ENCODE results near the gene RDX. TPM values are rescaled to one million over a fixed set of nuclear protein-coding genes. Genes with fewer than 3 reads are reported as not detected.

The RDX gene
- total RNA-seq, 1 donor from 2014 or later: 115 TPM

- Mint-ChIP-seq H3K4me3 (no peak overlapping the region), H3K27ac (no peak overlapping the region), H3K36me3 (no peaks in the 10 kb centered on the region), H3K4me1 (ENCODE audit: unreplicated experiment) (peaks cover 14% of the 10 kb centered on the region), H3K9me3 (no peaks in the 10 kb centered on the region), H3K27me3 (no peaks in the 10 kb centered on the region)
- TF ChIP-seq, protein P1, sequence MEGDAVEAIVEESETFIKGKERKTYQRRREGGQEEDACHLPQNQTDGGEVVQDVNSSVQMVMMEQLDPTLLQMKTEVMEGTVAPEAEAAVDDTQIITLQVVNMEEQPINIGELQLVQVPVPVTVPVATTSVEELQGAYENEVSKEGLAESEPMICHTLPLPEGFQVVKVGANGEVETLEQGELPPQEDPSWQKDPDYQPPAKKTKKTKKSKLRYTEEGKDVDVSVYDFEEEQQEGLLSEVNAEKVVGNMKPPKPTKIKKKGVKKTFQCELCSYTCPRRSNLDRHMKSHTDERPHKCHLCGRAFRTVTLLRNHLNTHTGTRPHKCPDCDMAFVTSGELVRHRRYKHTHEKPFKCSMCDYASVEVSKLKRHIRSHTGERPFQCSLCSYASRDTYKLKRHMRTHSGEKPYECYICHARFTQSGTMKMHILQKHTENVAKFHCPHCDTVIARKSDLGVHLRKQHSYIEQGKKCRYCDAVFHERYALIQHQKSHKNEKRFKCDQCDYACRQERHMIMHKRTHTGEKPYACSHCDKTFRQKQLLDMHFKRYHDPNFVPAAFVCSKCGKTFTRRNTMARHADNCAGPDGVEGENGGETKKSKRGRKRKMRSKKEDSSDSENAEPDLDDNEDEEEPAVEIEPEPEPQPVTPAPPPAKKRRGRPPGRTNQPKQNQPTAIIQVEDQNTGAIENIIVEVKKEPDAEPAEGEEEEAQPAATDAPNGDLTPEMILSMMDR (conservative IDR thresholded peaks at IDR 0.05): no peak
- no peak for DNase-seq (ENCODE audit: extremely low spot score, unreplicated experiment)
Observed at GRCh38 chr11:110323786-110324185, 27.4 kb upstream of the RDX start.

GRCh38 chr11:110319501-110319900, 23.1 kb upstream of the RDX start:
- TF ChIP-seq, protein P1 (conservative IDR thresholded peaks at IDR 0.05): no peak
- no peak for DNase-seq (ENCODE audit: extremely low spot score, unreplicated experiment)
- no peaks in the 10 kb centered on the region for H3K36me3 Mint-ChIP-seq
- no peaks in the 10 kb centered on the region for H3K27me3 Mint-ChIP-seq
- H3K4me3 Mint-ChIP-seq: peak overlapping the region; percentile 20
- no peaks in the 10 kb centered on the region for H3K9me3 Mint-ChIP-seq
- no peak overlapping the region for H3K27ac Mint-ChIP-seq
- H3K4me1 Mint-ChIP-seq (ENCODE audit: unreplicated experiment): peaks cover 32% of the 10 kb centered on the region

- Mint-ChIP-seq H3K36me3 (no peaks in the 10 kb centered on the region), H3K27ac (no peak overlapping the region)
Observed at GRCh38 chr11:110318638-110319404, 22.4 kb upstream of the RDX start.

DNA sequence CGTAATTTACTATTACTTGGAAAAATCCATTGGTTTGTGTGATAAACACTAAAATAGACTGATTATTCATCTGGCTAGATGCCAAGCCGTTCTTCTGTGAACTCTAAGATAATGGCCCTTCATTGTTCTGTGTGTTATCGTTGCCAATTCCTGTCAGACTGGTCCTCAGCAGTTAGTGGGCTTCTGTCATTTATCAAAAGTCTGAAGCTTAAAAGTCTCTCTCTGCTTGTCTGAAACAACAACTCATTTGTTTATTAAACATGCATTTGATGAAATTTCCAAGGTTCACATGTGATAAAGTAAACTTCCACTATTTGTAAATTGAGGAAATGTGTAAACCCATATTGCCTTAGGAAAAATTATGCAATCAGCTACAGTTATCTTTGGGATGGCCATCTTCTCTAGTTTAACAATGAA, 21.1 kb upstream of the RDX start:
- H3K4me1 Mint-ChIP-seq (ENCODE audit: unreplicated experiment): peaks cover 32% of the 10 kb centered on the region
- H3K27ac Mint-ChIP-seq: no peak overlapping the region

More at GRCh38 chr11:110318638-110319404, 22.4 kb upstream of the RDX start:
- DNase-seq (ENCODE audit: extremely low spot score, unreplicated experiment): no peak
- TF ChIP-seq, protein P1 (conservative IDR thresholded peaks at IDR 0.05): no peak
- Mint-ChIP-seq H3K27me3 (no peaks in the 10 kb centered on the region), H3K9me3 (no peaks in the 10 kb centered on the region), H3K4me1 (ENCODE audit: unreplicated experiment) (peaks cover 32% of the 10 kb centered on the region), H3K4me3 (no peak overlapping the region)

GRCh38 chr11:110314366-110315095, 18.1 kb upstream of the RDX start:
- TF ChIP-seq, protein P1 (conservative IDR thresholded peaks at IDR 0.05): no peak
- no peaks in the 10 kb centered on the region for H3K36me3 Mint-ChIP-seq
- no peak for DNase-seq (ENCODE audit: extremely low spot score, unreplicated experiment)
- no peaks in the 10 kb centered on the region for H3K27me3 Mint-ChIP-seq
- H3K27ac Mint-ChIP-seq: no peak overlapping the region
- H3K4me3 Mint-ChIP-seq: no peak overlapping the region
- peaks cover 34% of the 10 kb centered on the region for H3K4me1 Mint-ChIP-seq (ENCODE audit: unreplicated experiment)
- H3K9me3 Mint-ChIP-seq: no peaks in the 10 kb centered on the region

More for the DNA sequence above, 21.1 kb upstream of the RDX start:
- DNase-seq (ENCODE audit: extremely low spot score, unreplicated experiment): no peak
- Mint-ChIP-seq H3K9me3 (no peaks in the 10 kb centered on the region), H3K27me3 (no peaks in the 10 kb centered on the region), H3K4me3 (peak overlapping the region; percentile 44), H3K36me3 (no peaks in the 10 kb centered on the region)
- TF ChIP-seq, protein P1 (conservative IDR thresholded peaks at IDR 0.05): no peak
